ENCODE results near the gene LRRK1.

GRCh38 chr15:101049282-101049681 is 130.1 kb downstream of the LRRK1 start:
- TF ChIP-seq CEBPB (IDR thresholded peaks at IDR 0.05) (no peak), MAFK (IDR thresholded peaks at IDR 0.05; ENCODE audit: partially characterized antibody) (no peak), CTCF (IDR thresholded peaks at IDR 0.05) (no peak), EP300 (IDR thresholded peaks at IDR 0.05) (no peak), MAZ (IDR thresholded peaks at IDR 0.05; ENCODE audit: borderline replicate concordance, low read depth, low read length) (no peak), CHD2 (IDR thresholded peaks at IDR 0.05; ENCODE audit: low read length, partially characterized antibody) (no peak)

All from A549 (cell line).